OCI-LY7 (cell line): Measurements from ENCODE around the gene OR52N5.

Experiments used
- CTCF ChIP-seq: fragments of 200-600 bp; sonication (generic); conservative IDR thresholded peaks from 2 replicates; pipeline ENCODE4 v1.5.1; 2014; ENCODE audit warnings: mild to moderate bottlenecking, antibody characterized with exemption, low read length, moderate library complexity, mixed read lengths
- EZH2phosphoT487 ChIP-seq: fragments of 200-600 bp; sonication (generic); IDR thresholded peaks from 2 replicates; pipeline ENCODE4 v1.6.1; 2018; ENCODE audit warnings: low read depth, borderline replicate concordance, mild to moderate bottlenecking, mixed run types, antibody characterized with exemption, low read length, moderate library complexity, mixed read lengths

DNA sequence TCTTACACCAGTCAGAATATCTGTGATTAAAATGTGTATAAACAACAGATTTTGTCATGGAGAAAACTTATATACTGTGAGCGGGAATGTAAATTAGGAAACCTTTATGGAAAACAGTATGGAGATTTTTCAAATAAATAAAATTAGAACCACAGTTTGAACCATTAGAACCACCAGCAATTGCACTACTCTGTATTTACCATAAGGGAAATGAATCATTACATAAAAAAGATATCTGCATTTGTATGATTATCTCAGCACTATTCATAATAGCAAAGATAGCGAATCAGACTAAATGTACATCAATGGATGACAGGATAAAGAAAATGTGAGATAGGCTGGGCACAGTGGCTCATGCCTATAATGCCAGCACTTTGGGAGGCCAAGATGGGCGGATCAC lies 36.5 kb downstream of the OR52N5 start:
- TF ChIP-seq CTCF = no peak
- no peak for TF ChIP-seq EZH2phosphoT487
